ENCODE results near the gene GPR61. TPM values are rescaled to one million over a fixed set of nuclear protein-coding genes. Genes with fewer than 3 reads are reported as not detected.

The GPR61 gene
- total and polyA plus RNA-seq, 2 of the 4 experiments (the other 2 are of a cell fraction): not detected

- Histone ChIP-seq H3K27me3 (ENCODE audit: control insufficient read depth, insufficient read depth, low read length) (peaks cover 15% of the 10 kb centered on the region), H3K9me1 (ENCODE audit: insufficient read depth, low read length) (no peaks in the 10 kb centered on the region; the same call in 1 of the 2 replicates), H4K20me1 (ENCODE audit: insufficient read depth, low read length) (no peaks in the 10 kb centered on the region), H2AK9ac (replicated peaks; ENCODE audit: low read depth, low read length, poor library complexity) (no peak overlapping the region), H4K5ac (ENCODE audit: low read depth, low read length) (no peak overlapping the region), H3K14ac (replicated peaks; ENCODE audit: low read depth, low read length) (no peak overlapping the region), H3K4ac (ENCODE audit: low read depth, low read length) (no peak overlapping the region), H3K9me3 (ENCODE audit: control insufficient read depth, insufficient read depth, low read length) (no peaks in the 10 kb centered on the region), H3K4me2 (ENCODE audit: low read depth, low read length) (no peak overlapping the region), H3K79me1 (ENCODE audit: low read depth in 1 of 2, low read length in 2 of 2) (no peaks in the 10 kb centered on the region), H2BK20ac (ENCODE audit: low read depth, low read length) (no peak overlapping the region), H3K36me3 (ENCODE audit: control insufficient read depth, insufficient read depth, low read length) (no peaks in the 10 kb centered on the region), H3K56ac (ENCODE audit: extremely low read depth, insufficient read depth, low read length) (no peak overlapping the region), H3K23ac (ENCODE audit: low read depth, low read length) (no peak overlapping the region), H2AK5ac (ENCODE audit: low read depth, low read length) (0 out of 2 replicates have a peak overlapping the region, but pooled peaks have one; percentile 3), H2AFZ (replicated peaks; ENCODE audit: low read length, poor library complexity) (peak overlapping the region; percentile 53), H2BK15ac (ENCODE audit: low read depth, low read length) (no peak overlapping the region), H2BK120ac (ENCODE audit: low read depth, low read length) (no peak overlapping the region), H3K4me1 (ENCODE audit: control insufficient read depth, insufficient read depth, low read length) (peaks cover 7% of the 10 kb centered on the region), H3K18ac (ENCODE audit: low read depth, low read length) (no peak overlapping the region), H3K27ac (ENCODE audit: insufficient read depth, low read length) (no peak overlapping the region), H3K4me3 (ENCODE audit: insufficient read depth, low read depth, low read length) (no peak overlapping the region), H4K8ac (ENCODE audit: low read depth in 2 of 2, low read length in 2 of 2) (no peak overlapping the region), H4K91ac (ENCODE audit: insufficient read depth, low read depth, low read length) (no peak overlapping the region), H2BK5ac (ENCODE audit: low read depth, low read length, poor library complexity, severe bottlenecking) (no peak overlapping the region), H3K9ac (ENCODE audit: low read depth, low read length) (no peak overlapping the region)
- DNase-seq: no peak
- TF ChIP-seq MAZ (IDR thresholded peaks at IDR 0.05; ENCODE audit: borderline replicate concordance, low read depth, low read length) (no peak), FOS (IDR thresholded peaks at IDR 0.05; ENCODE audit: low read depth, low read length) (no peak), ELK1 (IDR thresholded peaks at IDR 0.05; ENCODE audit: borderline replicate concordance, low read depth, low read length) (no peak), BHLHE40 (IDR thresholded peaks at IDR 0.05; ENCODE audit: low read depth, low read length) (no peak), CHD1 (IDR thresholded peaks at IDR 0.05; ENCODE audit: low read depth, low read length) (no peak)
- dilution Hi-C loops (cut with HindIII; ENCODE audit: low sequenced_read_pairs, unreplicated experiment) (no loop called here), in situ Hi-C loops (cut with MboI; ENCODE audit: low sequenced_read_pairs) (loop anchor here (5.0 to 10.0 kb wide), 2 partner anchors 33 to 266 kb away; no protein-coding TSS in a partner anchor), intact Hi-C loops (cut with micrococcal nuclease) (loop anchor here (5.0 kb wide), 1 partner anchor 268 kb away; no protein-coding TSS in a partner anchor)
- 70% methylated on average over 7 of the region's 13 CpGs; no CpG with 5 or more reads in 1 of the 2 experiments for WGBS, 2 experiments (ENCODE audit: extremely low coverage in 2 of 2, insufficient read length in 1 of 2)
- POLR2A ChIA-PET (ENCODE audit: unreplicated experiment): no interaction called here
- CTCF ChIA-PET: interaction anchor here (0.6 to 3.1 kb wide), 5 partner anchors 10 to 78 kb away, joined by 3 to 51 read pairs (median 5); partner anchors contain the start of gene CYB561D1
- BruUV-seq (replicated peaks): no TSS peak
- ATAC-seq (ENCODE audit: low read depth): no peak
Observed at GRCh38 chr1:109530457-109531087, 9.1 kb upstream of the GPR61 start.
